NB4 (cell line): ENCODE data around the gene DCHS2.

Experiments used
- POLR2A ChIP-seq: IDR thresholded peaks from 2 replicates; pipeline ENCODE4 v1.6.1; 2011; ENCODE audit warnings: mild to moderate bottlenecking; ENCODE audit not compliant: insufficient read length; ENCODE audit errors: extremely low read depth
- TF ChIP-seq, protein P1 (sequence below): IDR thresholded peaks from one replicate; pipeline ENCODE4 v1.5.1; 2012; ENCODE audit warnings: low read depth, low read length
- TF ChIP-seq, protein P2 (sequence below): IDR thresholded peaks from 2 replicates; pipeline ENCODE4 v1.6.1; 2011; ENCODE audit warnings: low read depth, low read length

GRCh38 chr4:154218051-154218450 lies 273.5 kb downstream of the DCHS2 start:
- TF ChIP-seq, protein P1, sequence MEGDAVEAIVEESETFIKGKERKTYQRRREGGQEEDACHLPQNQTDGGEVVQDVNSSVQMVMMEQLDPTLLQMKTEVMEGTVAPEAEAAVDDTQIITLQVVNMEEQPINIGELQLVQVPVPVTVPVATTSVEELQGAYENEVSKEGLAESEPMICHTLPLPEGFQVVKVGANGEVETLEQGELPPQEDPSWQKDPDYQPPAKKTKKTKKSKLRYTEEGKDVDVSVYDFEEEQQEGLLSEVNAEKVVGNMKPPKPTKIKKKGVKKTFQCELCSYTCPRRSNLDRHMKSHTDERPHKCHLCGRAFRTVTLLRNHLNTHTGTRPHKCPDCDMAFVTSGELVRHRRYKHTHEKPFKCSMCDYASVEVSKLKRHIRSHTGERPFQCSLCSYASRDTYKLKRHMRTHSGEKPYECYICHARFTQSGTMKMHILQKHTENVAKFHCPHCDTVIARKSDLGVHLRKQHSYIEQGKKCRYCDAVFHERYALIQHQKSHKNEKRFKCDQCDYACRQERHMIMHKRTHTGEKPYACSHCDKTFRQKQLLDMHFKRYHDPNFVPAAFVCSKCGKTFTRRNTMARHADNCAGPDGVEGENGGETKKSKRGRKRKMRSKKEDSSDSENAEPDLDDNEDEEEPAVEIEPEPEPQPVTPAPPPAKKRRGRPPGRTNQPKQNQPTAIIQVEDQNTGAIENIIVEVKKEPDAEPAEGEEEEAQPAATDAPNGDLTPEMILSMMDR = no peak
- TF ChIP-seq, protein P2, sequence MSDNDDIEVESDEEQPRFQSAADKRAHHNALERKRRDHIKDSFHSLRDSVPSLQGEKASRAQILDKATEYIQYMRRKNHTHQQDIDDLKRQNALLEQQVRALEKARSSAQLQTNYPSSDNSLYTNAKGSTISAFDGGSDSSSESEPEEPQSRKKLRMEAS = no peak
- TF ChIP-seq POLR2A = no peak
